ENCODE measurements around the gene ITGB4. TPM values are rescaled to one million over a fixed set of nuclear protein-coding genes. Genes with fewer than 3 reads are reported as not detected.

Gene ITGB4
- total RNA-seq, 4 donors from 2014 or later, result 211 to 335 (median 233) TPM

DNA sequence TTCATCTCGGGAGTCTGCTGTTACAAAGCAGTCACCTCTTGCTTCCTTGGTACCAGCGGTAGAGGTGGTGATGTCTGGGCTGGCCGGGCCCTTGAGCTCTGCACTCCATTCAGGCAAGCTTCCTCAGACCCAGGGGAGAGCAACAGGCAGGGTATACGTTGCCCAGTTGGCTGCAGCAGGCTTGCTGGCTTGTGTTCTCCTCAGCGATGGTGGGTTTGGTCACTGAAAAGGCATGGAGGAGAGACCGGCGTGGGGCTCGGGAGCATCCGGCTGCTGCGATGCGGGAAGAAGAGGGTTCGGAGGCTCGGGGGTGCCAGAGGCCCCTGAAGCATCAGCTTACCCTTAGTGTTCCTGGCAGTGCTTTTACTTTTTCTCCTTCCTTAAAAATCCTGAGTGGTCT is 28.3 kb upstream of the ITGB4 start:
- Histone ChIP-seq H3K27me3 (no peaks in the 10 kb centered on the region), H3K36me3 (peaks cover 0 to 6% (median 0%) of the 10 kb centered on the region in 3 donors), H3K27ac (peak overlapping the region; percentile 75 to 98 (median 94)), H3K4me1 (peaks cover 3 to 100% (median 90%) of the 10 kb centered on the region in 4 donors), H3K9me3 (no peaks in the 10 kb centered on the region), H3K4me3 (peak overlapping the region in 1 of 4 donors; percentile 21)
- WGBS, 2 donors, result 40 to 51% methylated on average over 13 of the region's 13 CpGs
- TF ChIP-seq EP300 (IDR thresholded peaks at IDR 0.05) (no peak), POLR2A (IDR thresholded peaks at IDR 0.05) (no peak), CTCF (IDR thresholded peaks at IDR 0.05) (no peak)
- no peak for DNase-seq (ENCODE audit: low spot score in 2 of 2)

- Histone ChIP-seq H3K4me3 (peak overlapping the region in 2 of 4 donors; percentile 15 to 21), H3K4me1 (peaks cover 3 to 100% (median 89%) of the 10 kb centered on the region in 4 donors), H3K27me3 (no peaks in the 10 kb centered on the region), H3K27ac (peak overlapping the region; percentile 85 to 98 (median 94)), H3K36me3 (peaks cover 0 to 6% (median 0%) of the 10 kb centered on the region in 3 donors), H3K9me3 (no peaks in the 10 kb centered on the region)
- peak; percentile 78 to 88 for DNase-seq (ENCODE audit: low spot score in 2 of 2)
- WGBS, 2 donors, result 27 to 33% methylated on average over 18 to 19 of the region's 19 CpGs
- TF ChIP-seq POLR2A (IDR thresholded peaks at IDR 0.05) (peak; percentile 15 to 42), CTCF (IDR thresholded peaks at IDR 0.05) (peak in 3 of 5 experiments; percentile 18 to 33 (median 27)), EP300 (IDR thresholded peaks at IDR 0.05) (peak; percentile 64 to 98)
Observed at GRCh38 chr17:75693500-75694481, 27.5 kb upstream of the ITGB4 start.

GRCh38 chr17:75694536-75694935 is 26.7 kb upstream of the ITGB4 start:
- no peaks in the 10 kb centered on the region for H3K27me3 ChIP-seq
- H3K4me3 ChIP-seq, result peak overlapping the region in 1 of 4 donors; percentile 15
- no peak for DNase-seq (ENCODE audit: low spot score in 2 of 2)
- H3K27ac ChIP-seq, result peak overlapping the region; percentile 85 to 98 (median 94)
- H3K4me1 ChIP-seq, result peaks cover 3 to 100% (median 89%) of the 10 kb centered on the region in 4 donors
- WGBS, 2 donors, result 41% methylated on average over 12 to 13 of the region's 14 CpGs
- TF ChIP-seq CTCF (IDR thresholded peaks at IDR 0.05) (peak in 1 of 5 experiments; percentile 22), POLR2A (IDR thresholded peaks at IDR 0.05) (no peak), EP300 (IDR thresholded peaks at IDR 0.05) (peak in 1 of 2 donors; percentile 69)
- H3K36me3 ChIP-seq, result peaks cover 0 to 6% (median 0%) of the 10 kb centered on the region in 3 donors
- H3K9me3 ChIP-seq, result no peaks in the 10 kb centered on the region

GRCh38 chr17:75695141-75695829 is 26.0 kb upstream of the ITGB4 start:
- WGBS, 2 donors, result 40 to 48% methylated on average over 7 of the region's 7 CpGs
- Histone ChIP-seq H3K36me3 (peaks cover 0 to 13% (median 0%) of the 10 kb centered on the region in 3 donors), H3K27ac (peak overlapping the region; percentile 85 to 98 (median 94)), H3K4me3 (no peak overlapping the region), H3K9me3 (no peaks in the 10 kb centered on the region), H3K4me1 (peaks cover 3 to 100% (median 89%) of the 10 kb centered on the region in 4 donors), H3K27me3 (no peaks in the 10 kb centered on the region)
- DNase-seq (ENCODE audit: low spot score in 2 of 2), result no peak
- TF ChIP-seq CTCF (IDR thresholded peaks at IDR 0.05) (no peak), EP300 (IDR thresholded peaks at IDR 0.05) (no peak), POLR2A (IDR thresholded peaks at IDR 0.05) (no peak)

All from tibial nerve (tissue), 4 donors.